Esophagus muscularis mucosa (tissue), 4 donors: ENCODE data around the gene ATF5. TPM values are rescaled to one million over a fixed set of nuclear protein-coding genes. Genes with fewer than 3 reads are reported as not detected.

Experiments used
- DNase-seq: peaks from one replicate; pipeline ENCODE4 v3.0.0-alpha.2; 2017; ENCODE audit errors: extremely low spot score
- H3K27ac ChIP-seq, 4 donors: fragments of 200-600 bp; sonication (generic); replicated peaks in 1 of 4; 1 replicate in 3 of 4; 2 replicates in 1 of 4; pipeline ENCODE4 v1.5.1; 2016 to 2019; ENCODE audit warnings: mild to moderate bottlenecking in 1 of 4
- H3K27me3 ChIP-seq, 4 donors: fragments of 200-600 bp; sonication (generic); one replicate each; pipeline versions ENCODE4 v1.5.1 to v1.6.0; 2016 to 2019
- H3K36me3 ChIP-seq, 4 donors: fragments of 200-600 bp; sonication (generic); one replicate each; pipeline ENCODE4 v1.5.1; 2016 to 2019
- H3K4me1 ChIP-seq, 4 donors: fragments of 200-600 bp; sonication (generic); one replicate each; pipeline ENCODE4 v1.5.1; 2016 to 2019
- H3K4me3 ChIP-seq, 4 donors: fragments of 200-600 bp; sonication (generic); 1 replicate in 2 of 4; 2 replicates in 2 of 4; pipeline ENCODE4 v1.5.1; 2016 to 2019; ENCODE audit warnings: mild to moderate bottlenecking in 4 of 4, moderate library complexity in 1 of 4
- H3K9me3 ChIP-seq, 4 donors: fragments of 200-600 bp; sonication (generic); 1 replicate in 3 of 4; 2 replicates in 1 of 4; pipeline ENCODE4 v1.5.1; 2016 to 2019
- EP300 ChIP-seq: sonication (generic); formaldehyde crosslinking; IDR thresholded peaks from one replicate; pipeline ENCODE4 v1.6.1; 2017; ENCODE audit warnings: antibody characterized with exemption
- POLR2A ChIP-seq: fragments of 450-650 bp; IDR thresholded peaks from one replicate; pipeline ENCODE4 v1.6.1; 2017; ENCODE audit warnings: antibody characterized with exemption, moderate library complexity, mild to moderate bottlenecking, low read depth
- POLR2AphosphoS5 ChIP-seq, 2 donors: sonication (generic); formaldehyde crosslinking; IDR thresholded peaks; one replicate each; pipeline ENCODE4 v1.6.1; 2017; ENCODE audit warnings: antibody characterized with exemption in 2 of 2
- WGBS: methylation state at CpG from one replicate; pipeline ENCODE4 v1.1.5; 2018; 5-methylcytosine and 5-hydroxymethylcytosine counted together
- intact Hi-C: fragments of 100-400 bp; cut with DNase I; formaldehyde crosslinking; loops from one replicate; pipeline ENCODE4 v1.15.1; 2023
- total RNA-seq, 4 donors: library from RNA; depleted of rRNA; stranded (reverse); fragments of >200 nt; gene quantifications; one replicate each; pipeline versions ENCODE4 v1.1.0 to v1.2.1, GENCODE V29; 2016
- TF ChIP-seq, protein P1 (sequence below), 3 experiments: fragments of 200-600 bp in 2 of 3; fragments of 450-650 bp in 1 of 3; sonication (generic) in 2 of 3; IDR thresholded peaks; one replicate each; pipeline ENCODE4 v1.5.1; 2017 to 2019; ENCODE audit warnings: antibody characterized with exemption in 3 of 3, mild to moderate bottlenecking in 2 of 3, moderate library complexity in 1 of 3

ATF5 gene
- total RNA-seq, 4 donors from 2014 or later, result 12.0 to 22.0 (median 14.4) TPM

GRCh38 chr19:49977076-49977475 lies 48.1 kb downstream of the ATF5 start:
- Histone ChIP-seq H3K27me3 (no peaks in the 10 kb centered on the region), H3K4me3 (no peak overlapping the region), H3K36me3 (peaks cover 19 to 73% (median 64%) of the 10 kb centered on the region in 4 donors), H3K27ac (no peak overlapping the region), H3K4me1 (peaks cover 2 to 5% (median 3%) of the 10 kb centered on the region in 4 donors), H3K9me3 (no peaks in the 10 kb centered on the region)
- WGBS, result 87% methylated on average over 13 of the region's 13 CpGs
- no peak for TF ChIP-seq POLR2A
- TF ChIP-seq POLR2AphosphoS5 (IDR thresholded peaks at IDR 0.05), result no peak
- no peak for TF ChIP-seq EP300
- TF ChIP-seq, protein P1, sequence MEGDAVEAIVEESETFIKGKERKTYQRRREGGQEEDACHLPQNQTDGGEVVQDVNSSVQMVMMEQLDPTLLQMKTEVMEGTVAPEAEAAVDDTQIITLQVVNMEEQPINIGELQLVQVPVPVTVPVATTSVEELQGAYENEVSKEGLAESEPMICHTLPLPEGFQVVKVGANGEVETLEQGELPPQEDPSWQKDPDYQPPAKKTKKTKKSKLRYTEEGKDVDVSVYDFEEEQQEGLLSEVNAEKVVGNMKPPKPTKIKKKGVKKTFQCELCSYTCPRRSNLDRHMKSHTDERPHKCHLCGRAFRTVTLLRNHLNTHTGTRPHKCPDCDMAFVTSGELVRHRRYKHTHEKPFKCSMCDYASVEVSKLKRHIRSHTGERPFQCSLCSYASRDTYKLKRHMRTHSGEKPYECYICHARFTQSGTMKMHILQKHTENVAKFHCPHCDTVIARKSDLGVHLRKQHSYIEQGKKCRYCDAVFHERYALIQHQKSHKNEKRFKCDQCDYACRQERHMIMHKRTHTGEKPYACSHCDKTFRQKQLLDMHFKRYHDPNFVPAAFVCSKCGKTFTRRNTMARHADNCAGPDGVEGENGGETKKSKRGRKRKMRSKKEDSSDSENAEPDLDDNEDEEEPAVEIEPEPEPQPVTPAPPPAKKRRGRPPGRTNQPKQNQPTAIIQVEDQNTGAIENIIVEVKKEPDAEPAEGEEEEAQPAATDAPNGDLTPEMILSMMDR (IDR thresholded peaks at IDR 0.05), result no peak
- intact Hi-C loops, result no loop called here
- DNase-seq, result no peak

DNA sequence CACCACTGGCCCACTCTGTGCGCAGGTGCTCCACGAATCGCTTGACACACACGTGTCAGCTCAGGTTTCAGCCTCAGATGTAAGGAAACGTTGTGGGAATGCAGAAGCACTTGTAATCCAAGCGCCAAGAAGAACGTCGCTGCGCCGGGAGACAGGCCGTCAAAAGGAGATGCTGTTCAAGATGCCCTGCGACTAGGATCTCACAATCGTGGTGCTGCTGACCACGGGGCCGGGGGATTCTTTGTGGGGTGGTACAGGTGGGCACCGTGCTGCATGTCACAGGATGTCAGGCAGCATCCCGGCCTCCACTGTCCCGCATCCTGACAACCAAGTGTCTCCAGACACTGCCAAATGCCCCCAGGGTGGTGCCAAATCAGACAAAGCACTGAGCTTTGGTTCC lies 48.9 kb downstream of the ATF5 start:
- H3K36me3 ChIP-seq, result peaks cover 19 to 81% (median 66%) of the 10 kb centered on the region in 4 donors

DNA sequence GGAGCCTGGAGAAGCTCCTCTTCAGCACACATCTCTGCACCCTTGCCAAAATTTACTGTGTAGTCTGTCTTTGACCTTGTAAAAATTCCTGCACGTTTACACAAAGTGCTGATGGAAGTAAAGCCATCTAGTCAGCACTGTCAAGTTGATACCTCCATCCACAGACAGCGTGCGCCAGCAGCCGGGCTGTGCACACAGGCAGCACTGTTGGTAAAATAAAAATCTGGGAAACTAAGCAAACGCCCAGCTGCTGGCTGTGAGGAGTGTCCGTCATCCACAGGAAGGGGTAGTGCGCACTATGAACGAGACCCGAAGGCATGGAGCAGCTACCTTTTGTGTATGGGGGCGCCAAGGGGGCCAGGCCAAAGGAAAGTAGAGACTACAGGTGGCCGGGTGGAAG lies 49.3 kb downstream of the ATF5 start:
- H3K4me1 ChIP-seq, result no peaks in the 10 kb centered on the region
- DNase-seq, result no peak
- intact Hi-C loops, result no loop called here
- H3K4me3 ChIP-seq, result no peak overlapping the region
- H3K27ac ChIP-seq, result no peak overlapping the region
- no peaks in the 10 kb centered on the region for H3K9me3 ChIP-seq
- no peak for TF ChIP-seq POLR2AphosphoS5 (IDR thresholded peaks at IDR 0.05)
- no peak for TF ChIP-seq EP300
- TF ChIP-seq POLR2A, result no peak
- TF ChIP-seq, protein P1 (IDR thresholded peaks at IDR 0.05), result no peak
- H3K36me3 ChIP-seq, result peaks cover 19 to 85% (median 66%) of the 10 kb centered on the region in 4 donors
- WGBS, result 81% methylated on average over 11 of the region's 11 CpGs
- no peaks in the 10 kb centered on the region for H3K27me3 ChIP-seq

More for the DNA sequence above, 48.9 kb downstream of the ATF5 start:
- no peak for DNase-seq
- WGBS, result 79% methylated on average over 16 of the region's 18 CpGs
- H3K27me3 ChIP-seq, result no peaks in the 10 kb centered on the region
- no peak overlapping the region for H3K4me3 ChIP-seq
- intact Hi-C loops, result no loop called here
- no peak overlapping the region for H3K27ac ChIP-seq
- no peaks in the 10 kb centered on the region for H3K4me1 ChIP-seq
- TF ChIP-seq EP300, result no peak
- no peak for TF ChIP-seq POLR2A
- TF ChIP-seq, protein P1 (IDR thresholded peaks at IDR 0.05), result no peak
- no peak for TF ChIP-seq POLR2AphosphoS5 (IDR thresholded peaks at IDR 0.05)
- no peaks in the 10 kb centered on the region for H3K9me3 ChIP-seq

GRCh38 chr19:49981603-49982593 lies 52.9 kb downstream of the ATF5 start:
- no peak for TF ChIP-seq POLR2AphosphoS5 (IDR thresholded peaks at IDR 0.05)
- no peak for TF ChIP-seq POLR2A
- TF ChIP-seq, protein P1 (IDR thresholded peaks at IDR 0.05), result no peak
- no peak for TF ChIP-seq EP300
- Histone ChIP-seq H3K27ac (no peak overlapping the region), H3K36me3 (peaks cover 21 to 97% (median 79%) of the 10 kb centered on the region in 4 donors), H3K27me3 (no peaks in the 10 kb centered on the region), H3K4me1 (no peaks in the 10 kb centered on the region), H3K9me3 (no peaks in the 10 kb centered on the region), H3K4me3 (no peak overlapping the region)
- no peak for DNase-seq
- intact Hi-C loops, result loop anchor here (2.0 kb wide), 1 partner anchor 45 kb away; no protein-coding TSS in a partner anchor
- WGBS, result 82% methylated on average over 21 of the region's 21 CpGs

Other genes with a start within 250 kb of the ATF5 start
- gene ADM5, start 239.6 kb upstream of the ATF5 start, total RNA-seq, result 1 to 10 TPM in 3 of 4 donors, under 1 TPM in 1; 0.83 to 4.1 (median 2.5) TPM
- 1 to 10 TPM; 2.7 to 6.6 (median 3.9) TPM for gene CPT1C, start 238.1 kb upstream of the ATF5 start, total RNA-seq
- under 1 TPM in 1 of 4 donors, not detected in 3; 0.57 TPM for gene TSKS, start 165.9 kb upstream of the ATF5 start, total RNA-seq
- 100 to 1,000 TPM in 1 of 4 donors, 10 to 100 TPM in 3; 56.9 to 114 (median 87.8) TPM for gene AP2A1, start 162.2 kb upstream of the ATF5 start, total RNA-seq
- gene FUZ, start 115.9 kb upstream of the ATF5 start, total RNA-seq, result 10 to 100 TPM; 14.1 to 38.0 (median 23.4) TPM
- 10 to 100 TPM; 22.5 to 36.0 (median 34.1) TPM for gene MED25, start 110.9 kb upstream of the ATF5 start, total RNA-seq
- 100 to 1,000 TPM in 1 of 4 donors, 10 to 100 TPM in 3; 60.5 to 102 (median 84.4) TPM for gene PTOV1, start 78.0 kb upstream of the ATF5 start, total RNA-seq
- gene PNKP, start 61.6 kb upstream of the ATF5 start, total RNA-seq, result 10 to 100 TPM; 21.4 to 43.7 (median 27.8) TPM
- gene AKT1S1, start 51.9 kb upstream of the ATF5 start, total RNA-seq, result 10 to 100 TPM; 15.4 to 30.6 (median 21.9) TPM
- 10 to 100 TPM; 35.1 to 60.9 (median 44.0) TPM for gene TBC1D17, start 51.5 kb upstream of the ATF5 start, total RNA-seq
- gene IL4I1, start 32.3 kb upstream of the ATF5 start, total RNA-seq, result under 1 TPM in 2 of 4 donors, not detected in 2; 0.34 to 0.50 TPM
- gene NUP62, start 299 bp downstream of the ATF5 start, total RNA-seq, result 10 to 100 TPM; 27.0 to 44.3 (median 35.9) TPM
- 1 to 10 TPM in 2 of 4 donors, under 1 TPM in 2; 0.50 to 2.9 (median 1.4) TPM for gene SIGLEC11, start 32.0 kb downstream of the ATF5 start, total RNA-seq
- gene VRK3, start 96.2 kb downstream of the ATF5 start, total RNA-seq, result 10 to 100 TPM; 20.8 to 27.5 (median 25.5) TPM
- 1 to 10 TPM; 5.9 to 8.4 (median 7.3) TPM for gene ZNF473, start 96.8 kb downstream of the ATF5 start, total RNA-seq
- not detected for gene IZUMO2, start 234.1 kb downstream of the ATF5 start, total RNA-seq